Caki2 (cell line): ENCODE measurements around the gene CEP162. TPM values are rescaled to one million over a fixed set of nuclear protein-coding genes. Genes with fewer than 3 reads are reported as not detected.

Source experiments
- total RNA-seq: library from RNA; depleted of rRNA; stranded (reverse); fragments of >200 nt; shearing (Covaris generic); gene quantifications from 2 replicates; pipeline ENCODE4 v1.2.3, GENCODE V29; 2014; ENCODE audit warnings: low replicate concordance; rRNA removed

Gene CEP162
- total RNA-seq, 1 experiment from 2014 or later, result 3.5 TPM

Other genes starting within 250 kb of the CEP162 start
- 0.09 and 0.10 TPM in 2 replicates for gene MRAP2, start 193.9 kb downstream of the CEP162 start, total RNA-seq